ENCODE data around the gene UBL3.

Gene UBL3

GRCh38 chr13:29845440-29846056, 4.9 kb downstream of the UBL3 start:
- no peak for TF ChIP-seq CTCF (IDR thresholded peaks at IDR 0.05; ENCODE audit: low read depth, low read length, missing control alignments)
- no peak for DNase-seq (ENCODE audit: extremely low read depth, low read depth)
- H3K4me3 ChIP-seq (replicated peaks; ENCODE audit: low read depth, low read length): no peak overlapping the region; the same call in 1 of the 2 replicates

GRCh38 chr13:29844441-29844840, 6.0 kb downstream of the UBL3 start:
- no peak overlapping the region for H3K4me3 ChIP-seq (replicated peaks; ENCODE audit: low read depth, low read length)
- TF ChIP-seq CTCF (IDR thresholded peaks at IDR 0.05; ENCODE audit: low read depth, low read length, missing control alignments): no peak
- DNase-seq (ENCODE audit: extremely low read depth, low read depth): no peak

- no peak overlapping the region for H3K4me3 ChIP-seq (replicated peaks; ENCODE audit: low read depth, low read length)
- no peak for TF ChIP-seq CTCF (IDR thresholded peaks at IDR 0.05; ENCODE audit: low read depth, low read length, missing control alignments)
- no peak for DNase-seq (ENCODE audit: extremely low read depth, low read depth)
These were observed 9.8 kb downstream of the UBL3 start for GRCh38 chr13:29840585-29840984.

GRCh38 chr13:29835280-29836061, 14.9 kb downstream of the UBL3 start:
- TF ChIP-seq CTCF (IDR thresholded peaks at IDR 0.05; ENCODE audit: low read depth, low read length, missing control alignments): no peak
- no peak for DNase-seq (ENCODE audit: extremely low read depth, low read depth)
- no peak overlapping the region for H3K4me3 ChIP-seq (replicated peaks; ENCODE audit: low read depth, low read length)

GRCh38 chr13:29832761-29833298, 17.6 kb downstream of the UBL3 start:
- no peak for TF ChIP-seq CTCF (IDR thresholded peaks at IDR 0.05; ENCODE audit: low read depth, low read length, missing control alignments)
- DNase-seq (ENCODE audit: extremely low read depth, low read depth): no peak
- no peak overlapping the region for H3K4me3 ChIP-seq (replicated peaks; ENCODE audit: low read depth, low read length)

GRCh38 chr13:29830000-29830399, 20.4 kb downstream of the UBL3 start:
- DNase-seq (ENCODE audit: extremely low read depth, low read depth): no peak
- no peak for TF ChIP-seq CTCF (IDR thresholded peaks at IDR 0.05; ENCODE audit: low read depth, low read length, missing control alignments)
- no peak overlapping the region for H3K4me3 ChIP-seq (replicated peaks; ENCODE audit: low read depth, low read length)
